ENCODE data around the gene RNF43.
A peak's percentile ranks its signal among the peaks of the same experiment; 100 is the strongest.
"Not testable (repeated sequence)": the region's sequence is repeated elsewhere in the genome, so short reads cannot be mapped to it uniquely, and the experiment has no call there.

The RNF43 gene

DNA sequence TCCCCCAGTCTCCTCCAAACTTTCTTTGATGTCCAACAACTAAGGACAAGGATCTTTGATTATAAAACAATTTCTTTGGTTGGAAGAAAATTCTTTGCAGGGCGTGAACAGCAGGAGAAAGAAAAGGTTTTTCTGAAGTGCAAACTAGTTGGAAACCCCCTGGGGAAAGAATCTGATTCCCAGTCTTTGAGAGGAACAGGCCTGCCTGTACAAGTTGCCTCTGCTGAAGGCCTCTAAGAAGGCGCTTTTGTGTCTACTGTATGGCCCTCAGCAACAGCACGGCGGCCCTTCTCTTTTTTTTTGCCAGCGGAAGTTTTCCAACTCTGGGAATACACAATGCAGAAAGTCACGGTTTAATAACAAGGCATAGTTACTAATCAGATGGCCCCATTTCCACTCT lies 14.0 kb downstream of the RNF43 start:
- no peak for DNase-seq

DNA sequence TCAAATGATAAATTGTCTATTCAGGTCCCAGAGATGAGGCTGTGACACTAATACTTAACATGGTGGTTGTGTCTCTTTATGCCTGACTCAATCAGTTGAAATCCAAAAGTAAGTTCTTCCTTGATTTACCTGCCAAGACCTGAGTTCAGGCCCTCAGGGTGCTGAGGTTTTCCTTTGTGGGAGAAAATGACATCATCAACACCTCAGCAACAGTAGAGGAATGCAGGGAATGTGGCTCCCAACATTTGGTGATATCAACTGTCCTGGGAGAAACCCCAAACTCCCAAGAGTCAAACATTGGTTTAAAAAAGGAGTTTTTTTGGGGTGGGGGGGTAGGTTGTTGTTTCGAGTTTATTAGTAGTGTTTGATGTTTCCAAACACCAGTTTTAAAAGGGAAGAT lies 14.7 kb downstream of the RNF43 start:
- DNase-seq: no peak

DNA sequence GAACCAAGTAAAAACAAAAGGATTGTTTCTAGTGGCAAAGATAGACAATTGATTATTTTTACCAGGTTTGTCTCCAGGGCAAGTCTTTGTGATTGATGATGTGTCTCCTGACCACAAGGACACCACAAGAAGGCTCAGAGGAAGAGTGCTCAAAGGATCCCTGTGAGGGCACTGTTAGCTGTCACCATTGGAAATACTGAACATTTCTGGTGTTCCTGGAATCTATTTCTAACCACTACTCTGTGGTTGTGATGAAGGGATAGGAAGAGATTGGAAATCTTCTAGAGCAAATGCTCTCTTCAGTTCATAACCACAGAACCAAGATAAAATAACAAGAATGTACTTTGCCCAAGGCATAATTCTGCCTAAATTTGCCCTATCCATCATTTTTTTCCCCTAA lies 15.3 kb downstream of the RNF43 start:
- DNase-seq: no peak

DNA sequence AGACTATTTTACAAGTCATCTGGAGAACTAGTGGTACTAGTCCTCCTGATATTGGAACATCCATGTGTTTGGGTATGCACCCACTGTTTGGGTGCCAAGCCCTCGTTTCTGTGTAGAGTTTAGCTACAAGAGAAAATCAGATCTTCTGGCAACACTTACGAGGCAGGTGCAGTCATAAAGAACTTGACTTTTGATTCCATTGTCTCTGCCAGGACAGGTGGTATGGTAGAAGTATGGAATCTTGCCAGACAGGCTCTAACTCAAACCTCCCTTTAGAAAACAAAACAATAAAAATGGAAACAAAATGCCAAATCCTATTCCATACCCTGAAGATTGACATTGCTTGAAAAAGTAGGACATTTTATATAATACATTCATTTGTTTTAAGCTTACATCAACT lies 16.0 kb downstream of the RNF43 start:
- DNase-seq: no peak

DNA sequence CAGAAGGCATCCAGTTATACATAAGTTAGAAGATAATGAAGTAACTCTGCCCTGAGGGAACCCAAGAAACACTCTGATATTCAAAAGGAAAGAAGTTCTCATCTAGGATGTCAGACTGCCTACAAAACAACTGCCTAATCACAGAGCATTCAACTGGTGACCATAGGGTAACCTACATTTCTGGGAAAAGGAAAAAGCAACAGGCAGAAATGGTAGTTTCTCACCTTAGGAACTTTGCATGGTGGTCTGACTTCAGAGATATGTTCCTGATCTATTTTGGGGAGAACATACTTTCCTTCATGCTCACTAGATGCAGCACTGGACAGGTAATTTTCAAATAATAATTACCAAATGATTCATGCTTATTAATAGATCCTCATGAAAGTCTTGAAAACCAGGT lies 16.5 kb downstream of the RNF43 start:
- no peak for DNase-seq

DNA sequence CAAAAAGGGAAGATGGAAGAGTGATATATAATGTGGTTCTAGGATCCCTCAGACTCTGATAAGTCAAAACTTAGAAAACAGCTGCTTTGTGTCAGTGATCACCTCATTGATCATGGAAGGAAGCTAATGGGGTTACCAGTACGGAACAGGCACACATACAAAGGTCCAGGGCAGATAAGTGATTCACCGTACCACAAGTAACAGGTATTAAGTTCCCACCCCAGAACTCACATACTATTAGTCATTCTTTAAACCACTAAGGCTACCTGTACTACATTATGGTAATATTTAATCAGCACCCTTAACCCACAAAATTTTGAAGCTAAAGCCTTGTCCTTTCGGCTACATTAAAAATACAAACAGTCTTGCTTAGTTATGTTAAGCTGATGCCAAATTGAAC lies 17.4 kb downstream of the RNF43 start:
- no peak for DNase-seq

DNA sequence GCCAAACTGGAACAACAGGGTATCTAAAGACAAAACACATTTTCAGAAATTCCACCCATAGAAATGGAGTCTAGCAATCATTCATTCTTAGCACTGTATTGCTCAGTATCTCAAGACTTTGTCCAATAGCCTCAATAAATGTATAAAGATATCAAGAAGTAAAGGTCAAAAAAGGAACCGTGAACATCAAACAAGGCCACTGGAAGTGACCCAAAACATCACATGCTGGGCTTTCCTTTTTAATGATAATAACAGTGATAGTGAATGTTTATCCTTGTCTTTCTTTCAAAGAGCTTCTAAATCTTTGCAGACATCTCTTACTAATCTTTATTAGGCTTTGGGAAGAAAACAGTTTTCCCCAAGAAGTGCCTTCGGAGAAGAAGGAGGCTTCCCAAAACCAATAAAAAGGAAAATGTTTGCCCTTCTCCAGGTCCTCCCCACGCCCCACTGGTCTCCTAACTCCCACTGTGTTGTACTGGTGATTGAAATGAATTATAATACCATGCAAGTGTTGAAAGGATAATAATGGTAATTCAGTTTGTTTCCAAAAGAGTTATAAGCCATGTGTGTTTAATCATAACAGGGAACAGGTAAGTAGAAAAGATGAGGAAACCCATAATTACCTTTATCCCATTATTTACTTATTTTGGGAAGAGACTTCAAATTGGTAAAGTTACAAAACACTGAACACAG lies 18.6 kb downstream of the RNF43 start:
- no peak for DNase-seq

DNA sequence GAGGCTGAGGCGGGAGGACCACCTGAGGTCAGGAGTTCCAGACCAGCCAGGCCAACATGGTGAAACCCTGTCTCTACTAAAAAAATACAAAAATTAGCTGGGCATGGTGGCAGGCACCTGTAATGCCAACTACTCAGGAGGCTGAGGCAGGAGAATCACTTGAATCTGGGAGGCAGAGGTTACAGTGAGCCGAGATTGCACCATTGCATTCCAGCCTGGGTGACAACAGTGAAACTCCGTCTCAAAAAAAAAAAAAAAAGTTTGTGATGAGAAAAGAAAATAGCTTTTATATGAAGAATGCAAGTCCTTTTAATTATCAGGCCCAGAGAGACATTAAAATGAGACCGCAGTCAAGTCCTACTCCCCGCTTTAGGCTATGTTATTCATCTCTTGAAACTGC lies 19.9 kb downstream of the RNF43 start:
- not testable (repeated sequence) for DNase-seq

DNA sequence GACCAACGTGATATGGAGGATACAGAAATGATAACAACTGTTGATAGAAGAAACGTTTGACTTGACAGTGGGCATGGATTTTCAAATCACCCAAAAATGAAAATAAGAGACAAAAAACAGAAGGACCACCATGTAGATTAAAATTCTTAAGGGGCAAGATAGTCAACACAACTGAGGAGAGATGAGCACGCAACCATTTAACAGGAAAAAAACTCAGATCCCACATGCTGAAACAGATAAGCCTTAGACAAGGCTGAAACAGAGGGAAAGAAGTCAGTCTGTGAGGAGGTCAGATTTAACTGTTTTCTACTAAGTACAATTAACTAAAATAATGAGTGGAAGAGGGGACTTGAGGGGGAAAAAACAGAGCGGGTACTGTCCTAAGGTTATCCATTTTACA lies 21.2 kb downstream of the RNF43 start:
- DNase-seq: no peak

DNA sequence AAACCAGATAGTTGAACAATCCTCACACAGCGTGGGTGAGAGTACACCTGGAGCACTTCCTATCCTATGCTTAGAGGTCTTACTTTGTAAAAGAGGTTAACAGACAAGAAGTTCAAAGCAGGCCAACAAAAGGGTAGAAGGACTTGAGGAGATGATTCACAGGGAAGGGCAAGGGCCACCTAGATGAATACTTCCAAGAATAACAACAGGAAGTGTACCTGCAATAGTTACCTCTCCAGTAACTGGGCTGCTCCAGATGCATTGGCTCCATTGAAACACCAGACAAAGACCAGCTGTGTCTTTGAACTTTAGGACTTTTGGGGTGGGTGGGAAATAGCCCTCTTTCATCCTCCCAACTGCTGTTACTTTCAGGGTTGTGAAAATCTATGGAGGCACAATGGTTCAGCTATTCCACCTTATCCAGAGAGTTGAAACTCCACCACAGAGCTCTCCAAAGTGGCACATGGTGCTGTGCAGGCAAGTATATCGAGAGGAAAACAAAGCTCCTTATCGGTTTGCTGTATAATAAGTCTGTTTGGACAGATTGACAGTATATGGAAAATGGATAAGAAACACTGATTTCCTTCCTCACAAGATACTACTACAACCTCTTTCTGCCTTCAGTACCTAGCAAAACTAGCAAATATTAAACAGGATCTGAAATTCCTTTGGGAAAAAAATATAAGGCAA lies 22.7 kb downstream of the RNF43 start:
- DNase-seq: no peak

DNA sequence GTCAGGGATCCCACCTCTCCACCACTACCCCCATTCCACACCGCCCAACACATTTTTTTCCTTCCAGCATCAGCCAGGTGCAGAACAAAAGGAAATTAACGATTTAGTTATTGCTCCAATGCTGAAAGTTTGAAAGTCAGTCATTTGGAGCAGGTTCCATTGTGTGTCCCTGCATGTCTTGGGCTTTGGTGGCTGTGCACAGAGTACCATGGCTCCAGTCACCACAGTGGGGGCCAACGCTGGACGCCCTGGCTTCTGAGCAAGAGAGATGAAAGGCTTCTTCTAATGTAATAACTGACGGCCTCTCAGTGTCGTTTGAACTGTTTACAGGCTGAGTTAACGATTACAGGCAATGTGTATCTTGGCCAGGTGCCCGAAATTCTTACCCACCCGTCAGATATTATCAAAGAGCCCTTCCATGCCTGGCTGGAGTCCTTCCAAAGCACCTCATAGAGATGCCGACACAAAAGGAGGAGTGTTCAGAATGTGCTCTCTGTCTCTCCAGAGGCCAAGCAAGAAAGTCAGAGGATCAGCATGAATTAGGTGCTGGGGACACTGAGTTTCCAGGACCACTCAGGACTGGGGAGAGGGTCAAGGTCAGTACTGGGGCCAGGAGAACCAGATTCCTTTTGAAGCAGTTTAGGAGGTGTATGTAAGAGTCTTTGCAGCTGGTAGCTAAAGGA lies 25.9 kb downstream of the RNF43 start:
- DNase-seq: peak; percentile 85 to 86

DNA sequence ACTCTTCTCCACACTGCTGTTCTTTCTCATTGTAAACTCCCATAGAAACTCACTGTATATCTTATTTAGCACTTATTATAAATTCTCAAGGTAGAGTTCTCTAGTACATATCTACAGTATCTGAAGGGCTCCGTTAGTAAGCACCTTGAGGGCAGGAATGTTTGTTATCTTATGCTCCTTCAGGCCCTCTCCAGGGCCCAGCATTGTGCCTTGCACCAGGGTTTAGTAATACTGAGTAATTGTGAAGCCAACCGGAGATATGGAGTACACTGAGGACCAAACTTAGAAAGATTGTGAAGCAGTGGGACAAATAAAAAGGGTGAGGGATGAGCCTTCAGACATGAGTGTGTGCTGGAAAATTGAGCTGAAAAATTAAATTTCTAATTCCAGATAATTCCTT lies 26.4 kb downstream of the RNF43 start:
- DNase-seq: no peak

DNA sequence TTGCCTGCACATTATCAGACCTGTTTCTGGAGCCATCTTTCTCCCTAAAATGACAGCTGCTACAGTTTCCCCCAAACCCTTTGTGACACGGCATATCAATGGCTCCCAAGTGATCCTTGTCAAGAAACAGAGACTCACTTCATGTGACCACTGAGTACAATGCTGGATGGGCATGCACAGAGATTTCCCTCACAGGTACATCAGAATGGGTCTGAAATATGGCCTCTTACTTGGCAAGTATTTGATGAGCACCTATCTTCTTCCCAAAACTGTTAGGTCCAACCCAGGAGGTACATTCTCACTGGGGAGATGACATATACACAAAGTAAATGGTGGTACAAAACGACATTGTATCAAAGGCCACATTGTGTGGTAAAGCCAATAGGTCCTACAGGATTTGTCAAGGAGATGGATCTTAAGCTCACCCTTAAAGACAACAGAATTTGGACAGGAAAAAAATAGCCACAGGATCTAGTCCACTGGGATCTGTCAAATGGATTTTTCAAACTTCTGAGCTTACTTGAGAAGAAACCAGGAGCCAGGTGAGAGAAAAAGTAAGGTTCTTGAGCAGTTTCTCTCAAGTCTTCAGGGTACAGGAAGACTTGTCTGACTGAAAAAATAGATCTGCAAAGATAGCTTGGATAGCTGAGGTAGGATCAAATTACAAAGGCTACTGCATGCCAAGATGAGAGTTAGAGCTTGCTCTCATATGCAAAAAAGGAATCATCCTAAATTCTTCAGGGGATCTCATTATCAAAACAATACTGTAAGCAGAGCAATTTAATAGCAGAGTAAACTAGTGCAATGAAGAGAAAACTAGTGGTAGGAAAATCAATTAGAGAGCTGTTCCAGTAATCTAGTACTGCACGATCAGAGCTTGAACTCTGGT lies 28.8 kb downstream of the RNF43 start:
- no peak for DNase-seq

DNA sequence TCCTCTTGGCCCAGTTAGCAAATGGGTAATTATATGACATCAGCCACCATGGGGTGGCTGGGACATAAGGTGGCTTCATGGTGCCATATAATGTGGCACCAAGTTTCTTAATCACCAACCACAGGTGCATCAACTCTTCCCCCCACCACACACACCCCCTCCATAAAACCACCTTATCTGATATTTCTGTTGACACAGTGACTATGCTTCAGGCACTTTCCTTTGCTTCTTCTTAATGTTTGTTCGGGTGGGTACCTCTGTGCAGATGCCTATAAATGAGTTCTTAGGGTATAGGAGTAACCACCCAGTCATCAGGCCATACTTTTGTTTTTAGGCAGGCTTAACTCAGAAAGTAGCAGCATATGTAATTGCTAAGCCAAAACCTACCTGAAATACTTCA lies 29.5 kb downstream of the RNF43 start:
- DNase-seq: no peak

DNA sequence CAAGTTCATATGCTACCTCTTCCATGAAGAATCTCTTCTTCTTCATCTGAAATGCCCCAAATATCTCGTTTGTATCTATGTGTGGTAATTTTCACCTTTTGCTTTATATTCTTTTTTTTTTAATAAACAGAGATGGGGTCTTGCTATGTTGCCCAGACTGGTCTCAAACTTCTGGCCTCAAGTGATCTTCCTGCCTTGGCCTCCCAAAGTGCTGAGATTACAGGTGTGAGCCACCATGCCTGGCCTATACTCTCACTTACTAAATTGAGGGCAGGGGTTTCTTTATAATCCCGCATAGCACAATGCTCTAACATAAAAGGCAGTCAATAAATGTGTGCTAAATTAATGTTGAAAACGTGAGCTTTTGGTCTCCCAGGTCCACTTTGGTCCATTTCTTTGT lies 30.6 kb downstream of the RNF43 start:
- DNase-seq: no peak

DNA sequence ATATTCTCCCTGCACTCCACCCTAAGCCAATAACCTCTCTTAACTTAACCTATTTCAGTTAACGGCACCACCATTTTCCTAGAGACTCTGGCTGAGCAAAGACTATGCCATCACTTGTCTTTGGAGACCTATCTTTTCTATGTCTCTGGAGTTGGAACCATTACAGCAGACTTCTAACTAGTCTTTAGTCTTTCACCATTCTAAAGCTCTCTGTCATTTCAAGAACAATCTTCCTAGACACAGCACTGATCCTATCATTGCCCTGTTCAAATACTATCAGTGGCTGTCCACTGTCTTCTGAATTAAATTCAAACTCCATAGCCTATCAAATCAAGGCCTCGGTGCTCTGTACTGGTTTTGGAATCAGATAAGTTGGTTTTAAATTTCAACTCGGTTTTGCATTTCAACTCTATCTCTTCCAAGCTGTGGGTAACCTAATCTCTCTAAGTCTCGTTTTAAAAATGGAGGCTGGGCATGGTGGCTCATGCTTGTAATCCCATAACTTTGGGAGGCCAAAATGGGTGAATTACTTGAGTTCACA lies 31.9 kb downstream of the RNF43 start:
- DNase-seq: no peak

DNA sequence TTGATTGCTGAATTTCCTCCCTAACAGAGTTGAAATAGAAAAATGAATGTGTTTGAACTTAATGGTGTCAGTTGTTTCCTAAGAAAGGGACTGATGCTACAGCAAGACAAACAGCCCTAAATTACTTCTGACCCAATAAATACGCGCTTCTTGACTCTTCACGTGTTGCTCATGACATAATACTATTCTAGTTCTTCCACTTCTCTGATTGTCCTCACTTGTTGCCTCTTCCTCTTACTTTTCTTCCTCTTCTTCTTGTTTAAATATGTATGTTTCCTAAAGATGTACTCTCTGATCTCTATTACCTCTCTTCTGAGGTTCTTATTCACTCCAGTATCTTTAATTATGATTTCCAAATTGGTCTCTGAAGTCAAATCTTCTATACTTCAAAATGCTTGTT lies 32.4 kb downstream of the RNF43 start:
- no peak for DNase-seq

DNA sequence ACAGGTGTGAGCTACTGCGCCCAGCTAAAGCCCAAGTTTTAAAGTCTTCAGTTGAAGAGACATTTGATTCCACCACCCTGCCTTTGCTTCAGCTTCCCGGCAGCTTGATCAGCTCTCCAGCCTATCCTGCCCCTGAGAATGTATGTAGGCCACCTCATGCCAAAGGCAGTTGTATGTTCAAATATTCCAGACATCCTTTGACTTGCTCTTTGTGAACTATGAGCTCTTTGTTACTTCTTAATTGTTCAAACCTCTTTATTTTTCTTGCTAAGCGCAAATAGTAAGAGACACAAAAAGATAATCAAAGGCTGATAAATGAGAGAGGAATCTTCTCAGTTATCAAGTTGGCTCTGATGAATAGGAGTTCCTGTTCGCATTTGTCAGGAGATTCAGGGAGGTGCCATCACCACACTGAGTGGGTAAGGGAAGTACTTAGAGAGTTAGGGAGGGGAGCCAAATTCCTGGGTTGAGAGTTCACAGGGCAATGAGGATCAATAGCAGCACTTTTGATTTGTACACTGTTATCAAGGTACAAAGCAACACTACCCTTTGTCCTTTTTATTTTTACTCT lies 33.4 kb downstream of the RNF43 start:
- DNase-seq: no peak

DNA sequence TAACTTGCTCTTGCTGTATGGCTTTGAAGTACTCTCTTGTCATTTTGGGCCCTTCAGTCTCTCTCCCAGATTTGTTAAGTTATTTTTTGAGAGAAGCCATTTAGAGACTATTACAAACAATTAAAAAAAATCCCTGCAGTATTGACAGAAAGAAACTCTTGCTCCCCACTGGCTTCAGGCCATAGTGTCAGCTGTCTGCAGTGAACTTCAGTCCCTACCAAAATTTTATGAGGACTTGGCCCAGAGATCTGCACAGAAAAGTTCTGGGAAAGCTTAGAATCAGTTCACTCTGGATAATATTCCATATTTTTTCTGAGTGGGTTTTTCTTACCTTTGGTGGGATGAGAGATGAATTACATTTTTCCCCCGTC lies 34.5 kb downstream of the RNF43 start:
- no peak for DNase-seq

DNA sequence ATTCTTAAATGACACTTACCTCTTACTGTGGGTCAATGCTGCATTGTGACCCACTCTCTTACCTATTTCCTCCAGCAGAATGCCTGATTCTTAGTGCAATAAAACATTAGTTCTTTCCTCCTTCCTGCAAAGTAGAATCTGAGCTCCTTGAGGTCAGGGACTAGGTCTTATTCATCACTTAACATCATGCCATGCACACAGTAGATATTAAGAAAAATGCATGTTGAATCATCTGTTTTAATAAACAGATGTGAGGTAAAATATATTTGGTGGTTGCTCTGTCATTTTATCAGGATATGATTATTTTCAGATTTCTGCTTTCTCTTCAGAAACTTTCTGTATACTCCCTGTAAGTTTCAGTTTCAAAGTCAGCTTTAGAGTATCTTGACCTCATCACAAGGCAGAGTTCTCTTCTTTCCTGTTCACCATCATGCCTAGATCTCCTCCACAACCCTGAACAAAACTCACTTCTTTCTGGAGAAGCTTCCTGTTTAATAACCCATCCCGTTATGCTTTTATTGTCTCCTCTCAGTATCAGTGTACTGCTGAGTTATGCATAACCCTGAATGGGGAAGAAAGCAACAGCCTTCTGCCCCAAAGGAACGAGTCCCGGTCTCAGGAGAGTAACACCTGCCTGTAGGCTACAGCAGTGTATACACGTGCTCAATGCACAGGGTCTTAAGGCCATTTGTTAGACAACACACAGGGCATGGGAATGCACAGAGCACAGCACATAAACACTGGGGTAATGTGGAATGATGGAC lies 35.0 kb downstream of the RNF43 start:
- DNase-seq: no peak

DNA sequence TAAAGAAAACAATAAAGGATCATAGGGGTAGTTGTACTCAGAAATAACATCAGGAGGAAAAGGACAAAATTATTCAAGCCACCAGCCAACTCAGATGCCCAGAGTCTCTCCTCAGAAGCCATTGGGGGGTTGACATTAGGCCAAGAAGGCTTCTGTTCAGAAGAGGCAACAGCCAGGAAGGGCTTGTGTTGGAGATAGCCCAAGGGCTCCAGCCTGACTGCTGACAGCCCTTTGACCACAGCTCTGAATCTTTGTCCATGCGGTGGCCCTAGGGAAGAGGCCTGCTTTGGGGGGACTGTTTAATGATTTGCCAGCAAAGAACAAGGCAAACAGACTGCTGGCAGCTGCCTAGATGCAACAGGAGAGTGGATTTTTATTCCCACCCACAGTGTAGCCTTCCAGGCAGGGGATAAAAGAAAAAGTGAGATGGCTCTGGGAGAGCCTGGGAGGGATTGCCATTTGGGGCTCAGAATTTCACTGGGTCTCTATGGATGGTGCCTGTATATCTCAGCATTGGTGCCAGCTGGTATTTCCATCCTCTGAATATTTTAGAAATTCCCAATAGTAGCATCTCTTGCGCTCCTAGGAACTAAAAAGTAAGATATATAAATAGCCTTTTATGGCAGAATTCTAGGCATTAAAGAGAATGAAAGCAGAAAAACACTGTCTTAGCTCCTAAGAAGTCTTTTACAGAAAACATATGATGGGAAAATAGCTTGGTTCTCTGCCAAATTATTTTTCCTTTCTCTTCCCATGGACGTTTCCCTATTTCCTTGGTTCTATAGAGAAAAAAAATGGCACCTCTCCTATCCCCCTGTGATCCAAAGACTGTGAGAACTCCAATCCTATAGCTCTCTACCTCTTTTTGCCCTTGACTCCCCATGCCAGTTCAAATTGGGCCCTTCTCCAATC lies 36.0 kb downstream of the RNF43 start:
- DNase-seq: no peak
